Skeletal muscle tissue (tissue), 4 donors: ENCODE results near the gene ASTE1. TPM values are rescaled to one million over a fixed set of nuclear protein-coding genes. Genes with fewer than 3 reads are reported as not detected.

ENCODE experiments used
- H3K27ac ChIP-seq: one replicate; pipeline ENCODE4 v1.7.0; 2013; ENCODE audit warnings: mild to moderate bottlenecking, low read depth, low read length, inconsistent platforms
- H3K27me3 ChIP-seq, 3 donors: one replicate each; pipeline ENCODE4 v1.7.0; 2013; ENCODE audit warnings: low read length in 3 of 3; ENCODE audit not compliant: control insufficient read depth in 3 of 3, insufficient read depth in 3 of 3
- H3K36me3 ChIP-seq, 3 donors: one replicate each; pipeline ENCODE4 v1.7.0; 2013; ENCODE audit warnings: low read length in 3 of 3; ENCODE audit not compliant: control insufficient read depth in 3 of 3, insufficient read depth in 3 of 3
- H3K4me1 ChIP-seq, 3 donors: one replicate each; pipeline ENCODE4 v1.7.0; 2013; ENCODE audit warnings: low read length in 3 of 3, mild to moderate bottlenecking in 3 of 3; ENCODE audit not compliant: control insufficient read depth in 3 of 3, insufficient read depth in 3 of 3
- H3K4me3 ChIP-seq, 3 donors: one replicate each; pipeline ENCODE4 v1.7.0; 2013; ENCODE audit warnings: low read length in 3 of 3
- H3K9ac ChIP-seq, 3 donors: one replicate each; pipeline ENCODE4 v1.7.0; 2013; ENCODE audit warnings: low read length in 3 of 3, mild to moderate bottlenecking in 3 of 3, moderate library complexity in 2 of 3, low read depth in 1 of 3
- H3K9me3 ChIP-seq, 3 donors: one replicate each; pipeline ENCODE4 v1.7.0; 2013; ENCODE audit warnings: low read length in 3 of 3; ENCODE audit not compliant: control insufficient read depth in 3 of 3
- total RNA-seq: library from RNA; depleted of rRNA; stranded (reverse); fragments of >200 nt; gene quantifications from one replicate; pipeline ENCODE4 v1.2.3, GENCODE V29; 2014
- donor health status: Osteomylitis.

The ASTE1 gene
- total RNA-seq, 1 donor from 2014 or later, result 5.2 TPM

DNA sequence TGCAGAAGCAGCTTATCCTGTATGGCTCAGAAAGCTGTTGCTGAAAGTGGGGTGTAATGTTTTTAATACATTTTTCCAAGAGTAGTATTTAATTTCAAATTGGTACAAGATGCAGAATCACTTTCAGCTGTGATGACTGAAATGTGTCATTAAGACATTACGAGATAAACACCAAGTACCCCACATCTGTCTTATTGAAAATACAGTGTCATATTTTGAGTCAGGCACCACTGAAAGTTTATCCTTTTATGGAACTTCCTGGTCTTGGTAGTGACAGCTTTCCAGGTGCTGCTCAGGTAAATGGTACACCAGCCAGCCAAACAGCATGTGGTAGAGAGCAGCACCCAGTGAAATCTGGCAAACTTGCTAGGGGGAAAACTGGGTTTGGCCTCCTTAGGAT lies 16.9 kb downstream of the ASTE1 start:
- Histone ChIP-seq H3K9ac (no peak overlapping the region), H3K27ac (no peak overlapping the region), H3K36me3 (peaks cover 2 to 21% (median 21%) of the 10 kb centered on the region in 3 donors), H3K9me3 (no peaks in the 10 kb centered on the region), H3K4me1 (no peaks in the 10 kb centered on the region), H3K4me3 (no peak overlapping the region), H3K27me3 (no peaks in the 10 kb centered on the region)

DNA sequence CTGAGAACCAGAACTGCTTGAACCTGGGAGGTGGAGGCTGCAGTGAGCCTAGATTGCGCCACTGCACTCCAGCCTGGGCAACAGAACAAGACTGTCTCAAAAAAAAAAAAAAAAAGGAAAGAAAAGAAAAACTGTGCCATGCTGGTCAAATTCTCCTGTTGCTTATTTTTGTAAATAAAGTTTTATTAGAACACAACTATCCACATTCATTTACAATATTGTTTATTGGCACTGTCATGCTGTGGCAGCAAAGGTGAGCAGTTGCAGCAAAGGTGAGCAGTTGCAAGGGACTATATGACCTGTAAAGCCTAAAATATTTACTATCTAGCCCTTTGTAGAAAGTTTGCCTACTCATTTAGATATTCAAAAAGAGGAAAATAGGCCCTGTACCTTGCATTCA lies 18.3 kb downstream of the ASTE1 start:
- H3K4me1 ChIP-seq, result no peaks in the 10 kb centered on the region
- no peak overlapping the region for H3K27ac ChIP-seq
- H3K27me3 ChIP-seq, result no peaks in the 10 kb centered on the region
- H3K9ac ChIP-seq, result no peak overlapping the region
- H3K36me3 ChIP-seq, result peaks cover 2 to 11% (median 9%) of the 10 kb centered on the region in 3 donors
- H3K9me3 ChIP-seq, result no peaks in the 10 kb centered on the region
- no peak overlapping the region for H3K4me3 ChIP-seq

- Histone ChIP-seq H3K4me1 (no peaks in the 10 kb centered on the region), H3K27me3 (no peaks in the 10 kb centered on the region), H3K36me3 (peaks cover 2 to 9% (median 5%) of the 10 kb centered on the region in 3 donors), H3K9me3 (no peaks in the 10 kb centered on the region), H3K4me3 (no peak overlapping the region), H3K27ac (no peak overlapping the region), H3K9ac (no peak overlapping the region)
Observed at GRCh38 chr3:131007782-131008181, 18.8 kb downstream of the ASTE1 start.

GRCh38 chr3:131007256-131007655 lies 19.4 kb downstream of the ASTE1 start:
- Histone ChIP-seq H3K4me1 (no peaks in the 10 kb centered on the region), H3K9me3 (no peaks in the 10 kb centered on the region), H3K27ac (no peak overlapping the region), H3K4me3 (no peak overlapping the region), H3K27me3 (no peaks in the 10 kb centered on the region), H3K36me3 (peaks cover 2 to 9% (median 3%) of the 10 kb centered on the region in 3 donors), H3K9ac (no peak overlapping the region)

- H3K27ac ChIP-seq, result no peak overlapping the region
- H3K4me1 ChIP-seq, result no peaks in the 10 kb centered on the region
- peaks cover 2 to 7% (median 3%) of the 10 kb centered on the region in 3 donors for H3K36me3 ChIP-seq
Observed at GRCh38 chr3:131004603-131005002, 22.0 kb downstream of the ASTE1 start.

DNA sequence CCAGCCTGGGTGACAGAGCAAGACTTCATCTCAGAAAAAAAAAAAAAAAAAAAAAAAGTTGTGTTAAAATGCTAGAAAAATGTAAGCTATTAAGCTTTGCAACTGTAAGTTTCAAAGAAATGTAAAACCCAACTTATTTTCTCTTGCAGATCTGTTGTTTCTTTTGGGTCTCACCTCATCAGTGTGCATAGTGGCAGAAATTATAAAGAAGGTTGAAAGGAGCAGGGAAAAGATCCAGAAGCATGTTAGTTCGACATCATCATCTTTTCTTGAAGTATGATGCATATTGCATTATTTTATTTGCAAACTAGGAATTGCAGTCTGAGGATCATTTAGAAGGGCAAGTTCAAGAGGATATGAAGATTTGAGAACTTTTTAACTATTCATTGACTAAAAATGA lies 25.6 kb downstream of the ASTE1 start:
- no peak overlapping the region for H3K4me3 ChIP-seq
- no peaks in the 10 kb centered on the region for H3K27me3 ChIP-seq
- no peak overlapping the region for H3K9ac ChIP-seq
- no peaks in the 10 kb centered on the region for H3K4me1 ChIP-seq
- peaks cover 3 to 11% (median 8%) of the 10 kb centered on the region in 3 donors for H3K36me3 ChIP-seq
- H3K27ac ChIP-seq, result no peak overlapping the region
- no peaks in the 10 kb centered on the region for H3K9me3 ChIP-seq

More at GRCh38 chr3:131004603-131005002, 22.0 kb downstream of the ASTE1 start:
- H3K4me3 ChIP-seq, result no peak overlapping the region
- H3K27me3 ChIP-seq, result no peaks in the 10 kb centered on the region
- no peaks in the 10 kb centered on the region for H3K9me3 ChIP-seq
- H3K9ac ChIP-seq, result no peak overlapping the region

DNA sequence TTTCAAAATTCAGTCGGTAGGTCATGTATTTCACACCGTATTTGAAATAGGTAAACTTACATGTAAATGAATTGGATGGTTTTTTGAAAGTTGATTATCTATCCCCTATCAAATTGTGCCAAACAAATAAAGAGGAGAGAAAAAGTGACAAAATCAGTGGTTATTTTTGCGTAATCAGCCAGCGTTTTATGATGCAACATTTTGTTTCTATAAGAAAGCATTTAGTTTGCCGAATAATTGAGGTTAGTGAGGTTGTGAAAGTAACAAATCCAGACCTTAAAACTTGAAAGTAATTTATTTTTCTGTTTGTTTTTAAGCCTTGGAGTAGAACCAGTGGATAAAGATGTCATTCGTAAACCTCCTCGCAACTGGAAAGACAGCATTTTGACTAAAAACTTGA lies 29.3 kb downstream of the ASTE1 start:
- Histone ChIP-seq H3K4me1 (no peaks in the 10 kb centered on the region), H3K9me3 (no peaks in the 10 kb centered on the region), H3K9ac (no peak overlapping the region), H3K27me3 (no peaks in the 10 kb centered on the region), H3K27ac (no peak overlapping the region), H3K4me3 (no peak overlapping the region), H3K36me3 (peaks cover 5 to 19% (median 14%) of the 10 kb centered on the region in 3 donors)

DNA sequence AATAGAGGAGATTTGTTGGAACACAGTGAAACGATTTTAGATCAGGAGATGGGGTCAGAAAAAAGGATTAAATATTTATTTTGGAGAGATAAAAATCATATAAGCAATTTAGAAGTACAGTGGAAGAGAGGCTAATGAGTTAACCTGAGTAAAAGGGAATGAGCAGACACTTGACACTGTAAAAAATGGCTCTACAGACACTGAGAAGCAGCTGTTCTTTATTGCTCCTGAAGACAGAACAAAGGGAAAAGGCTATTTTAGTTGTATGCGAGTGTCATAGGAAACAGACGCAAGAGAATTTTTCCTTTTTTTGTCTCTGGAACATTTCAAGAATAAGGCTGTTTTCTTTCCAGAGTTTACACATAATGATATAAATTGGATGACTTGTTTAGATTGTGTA lies 34.3 kb downstream of the ASTE1 start:
- H3K27me3 ChIP-seq, result no peaks in the 10 kb centered on the region
- H3K36me3 ChIP-seq, result peaks cover 5 to 13% (median 12%) of the 10 kb centered on the region in 3 donors
- no peak overlapping the region for H3K27ac ChIP-seq
- no peak overlapping the region for H3K4me3 ChIP-seq
- H3K4me1 ChIP-seq, result no peaks in the 10 kb centered on the region
- H3K9ac ChIP-seq, result no peak overlapping the region
- H3K9me3 ChIP-seq, result no peaks in the 10 kb centered on the region

DNA sequence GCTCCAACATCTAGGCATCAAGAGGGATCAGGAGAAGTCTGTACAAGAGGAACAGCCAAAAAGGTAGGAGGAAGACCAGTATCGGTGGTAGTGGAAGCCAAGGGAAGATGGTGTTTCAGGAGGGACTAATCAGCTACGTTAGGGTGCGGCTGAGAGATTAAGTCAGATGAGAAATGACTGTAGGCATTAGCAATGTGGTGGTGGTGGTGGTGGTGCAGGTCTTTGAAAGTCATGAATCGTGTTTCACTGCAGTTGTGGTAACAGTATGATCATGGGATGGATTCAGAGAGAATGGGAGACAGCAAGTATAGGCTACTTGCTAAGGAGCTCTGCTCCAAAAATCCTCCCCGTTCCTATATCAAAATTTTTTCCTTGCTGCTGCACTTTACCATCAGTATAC lies 35.5 kb downstream of the ASTE1 start:
- H3K9me3 ChIP-seq, result no peaks in the 10 kb centered on the region
- H3K27me3 ChIP-seq, result no peaks in the 10 kb centered on the region
- H3K9ac ChIP-seq, result no peak overlapping the region
- H3K36me3 ChIP-seq, result peaks cover 5 to 12% (median 12%) of the 10 kb centered on the region in 3 donors
- no peak overlapping the region for H3K27ac ChIP-seq
- no peak overlapping the region for H3K4me3 ChIP-seq
- H3K4me1 ChIP-seq, result no peaks in the 10 kb centered on the region

DNA sequence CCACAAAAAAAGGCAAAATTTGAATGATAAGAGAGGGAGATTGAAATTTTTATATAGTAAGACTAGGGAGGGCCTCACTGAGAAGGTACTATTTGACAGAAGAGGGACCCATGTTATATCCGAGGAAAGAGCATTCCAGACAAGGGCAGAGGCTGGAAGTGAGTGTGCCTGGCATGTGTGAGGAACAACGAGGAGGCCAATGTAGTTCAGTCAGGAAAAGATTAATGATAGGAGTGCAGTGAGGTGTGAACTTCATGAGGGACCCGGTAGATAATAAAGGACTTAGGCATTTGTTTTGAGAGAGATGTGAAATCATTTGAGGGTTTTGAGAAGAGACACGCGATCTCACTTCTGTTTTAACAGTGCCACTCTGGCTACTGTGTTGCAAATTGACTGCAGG lies 36.3 kb downstream of the ASTE1 start:
- Histone ChIP-seq H3K36me3 (peaks cover 5 to 12% (median 12%) of the 10 kb centered on the region in 3 donors), H3K4me3 (no peak overlapping the region), H3K27ac (no peak overlapping the region), H3K9me3 (no peaks in the 10 kb centered on the region), H3K9ac (no peak overlapping the region), H3K27me3 (no peaks in the 10 kb centered on the region), H3K4me1 (no peaks in the 10 kb centered on the region)

GRCh38 chr3:130981469-130981868 lies 45.2 kb downstream of the ASTE1 start:
- Histone ChIP-seq H3K9ac (no peak overlapping the region), H3K27ac (no peak overlapping the region), H3K4me1 (no peaks in the 10 kb centered on the region), H3K27me3 (no peaks in the 10 kb centered on the region), H3K4me3 (no peak overlapping the region), H3K9me3 (no peaks in the 10 kb centered on the region), H3K36me3 (peaks cover 2 to 3% (median 3%) of the 10 kb centered on the region in 3 donors)
